Stomach (tissue), 9 donors: ENCODE data around the gene MX2. TPM values are rescaled to one million over a fixed set of nuclear protein-coding genes. Genes with fewer than 3 reads are reported as not detected.
"Not testable (repeated sequence)": the region's sequence is repeated elsewhere in the genome, so short reads cannot be mapped to it uniquely, and the experiment has no call there.

ENCODE experiments used
- DNase-seq, 2 donors: peaks; one replicate each; pipeline versions ENCODE4 v3.0.0 to v3.0.0-alpha.2; 2013 to 2019
- H3K27ac ChIP-seq, 5 donors: fragments of 200-600 bp in 4 of 5; sonication (generic) in 4 of 5; one replicate each; pipeline ENCODE4 v1.5.1; 2013 to 2019; ENCODE audit warnings: mild to moderate bottlenecking in 1 of 5, moderate library complexity in 1 of 5
- H3K27me3 ChIP-seq, 3 donors: fragments of 200-600 bp; sonication (generic); one replicate each; pipeline ENCODE4 v1.5.1; 2017 to 2019; ENCODE audit warnings: mixed run types in 1 of 3
- H3K36me3 ChIP-seq, 4 donors: fragments of 200-600 bp; sonication (generic); 1 replicate in 3 of 4; 2 replicates in 1 of 4; pipeline ENCODE4 v1.5.1; 2016 to 2019
- H3K4me1 ChIP-seq, 4 donors: fragments of 200-600 bp; sonication (generic); one replicate each; pipeline ENCODE4 v1.5.1; 2016 to 2019
- H3K4me3 ChIP-seq, 4 donors: fragments of 200-600 bp; sonication (generic) in 3 of 4; one replicate each; pipeline ENCODE4 v1.5.1; 2016 to 2019; ENCODE audit warnings: mild to moderate bottlenecking in 1 of 4
- H3K9me3 ChIP-seq, 4 donors: fragments of 200-600 bp; sonication (generic); one replicate each; pipeline ENCODE4 v1.5.1; 2016 to 2019
- EP300 ChIP-seq: sonication (generic); formaldehyde crosslinking; IDR thresholded peaks from one replicate; pipeline ENCODE4 v1.6.1; 2017; ENCODE audit warnings: antibody characterized with exemption
- POLR2A ChIP-seq, 4 donors: fragments of 450-650 bp; IDR thresholded peaks; one replicate each; pipeline ENCODE4 v1.6.1; 2016; ENCODE audit warnings: antibody characterized with exemption in 4 of 4, control low read depth in 2 of 4, mild to moderate bottlenecking in 1 of 4, moderate library complexity in 1 of 4
- POLR2AphosphoS5 ChIP-seq, 3 donors: sonication (generic); formaldehyde crosslinking; IDR thresholded peaks; one replicate each; pipeline ENCODE4 v1.6.1; 2016; ENCODE audit warnings: antibody characterized with exemption in 3 of 3
- WGBS, 5 donors: extraction: QIAGEN DNeasy Blood & Tissue Kit in 3 of 5; methylation state at CpG; one replicate each; pipeline versions ENCODE4 v1.1.5 to v1.1.7; 2013 to 2018; 5-methylcytosine and 5-hydroxymethylcytosine counted together
- intact Hi-C: fragments of 100-400 bp; cut with DNase I; formaldehyde crosslinking; loops from one replicate; pipeline ENCODE4 v1.15.1; 2023; ENCODE audit warnings: low total_unique reads
- polyA plus RNA-seq, 3 donors: library from polyadenylated mRNA; stranded (reverse); fragments of 200-250 nt; gene quantifications; one replicate each; pipeline ENCODE4 v1.2.3, GENCODE V29; 2013
- total RNA-seq, 5 donors: library from RNA; depleted of rRNA; stranded (reverse); fragments of >200 nt; gene quantifications; one replicate each; pipeline versions ENCODE4 v1.1.0 to v1.2.3, GENCODE V29; 2014 to 2016
- TF ChIP-seq, protein P1 (sequence below), 7 experiments: fragments of 450-650 bp in 4 of 7; fragments of 200-600 bp in 3 of 7; sonication (generic) in 3 of 7; IDR thresholded peaks; one replicate each; pipeline ENCODE4 v1.5.1; 2016 to 2019; ENCODE audit warnings: antibody characterized with exemption in 7 of 7, control low read depth in 2 of 7, mild to moderate bottlenecking in 1 of 7
- donor health status: healthy with polysubstance abuse.
- donor health status: Bipolar disorder and iron deficiency.
- donor health status: healthy.

MX2 gene
- total and polyA plus RNA-seq, 8 donors: 5.0 to 85.8 (median 18.0) TPM

DNA sequence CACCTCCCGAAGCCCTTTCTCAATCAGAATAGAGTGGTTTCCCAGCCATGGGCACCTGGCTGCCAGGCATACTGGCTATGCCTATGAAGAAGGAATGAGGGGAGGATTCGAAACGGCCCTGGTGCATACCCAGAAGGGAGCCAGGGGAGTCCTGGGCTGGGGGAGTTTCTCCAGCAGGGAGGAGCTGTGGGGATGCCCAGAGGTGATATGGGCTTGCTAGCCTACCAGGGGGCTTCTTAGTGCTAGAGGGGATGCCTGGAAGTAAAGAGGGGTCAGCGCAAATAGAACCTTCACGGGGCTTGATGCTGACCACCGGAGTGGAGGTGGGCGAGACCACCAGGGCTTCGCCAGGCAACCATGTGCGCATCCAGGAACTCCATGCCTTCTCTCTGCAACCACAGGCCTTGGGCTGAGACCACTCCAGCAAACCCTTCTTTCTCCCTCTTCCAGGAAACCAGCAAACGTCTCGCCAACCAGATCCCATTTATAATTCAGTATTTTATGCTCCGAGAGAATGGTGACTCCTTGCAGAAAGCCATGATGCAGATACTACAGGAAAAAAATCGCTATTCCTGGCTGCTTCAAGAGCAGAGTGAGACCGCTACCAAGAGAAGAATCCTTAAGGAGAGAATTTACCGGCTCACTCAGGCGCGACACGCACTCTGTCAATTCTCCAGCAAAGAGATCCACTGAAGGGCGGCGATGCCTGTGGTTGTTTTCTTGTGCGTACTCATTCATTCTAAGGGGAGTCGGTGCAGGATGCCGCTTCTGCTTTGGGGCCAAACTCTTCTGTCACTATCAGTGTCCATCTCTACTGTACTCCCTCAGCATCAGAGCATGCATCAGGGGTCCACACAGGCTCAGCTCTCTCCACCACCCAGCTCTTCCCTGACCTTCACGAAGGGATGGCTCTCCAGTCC is 46.0 kb downstream of the MX2 start:
- TF ChIP-seq POLR2AphosphoS5 (IDR thresholded peaks at IDR 0.05) (no peak), POLR2A (IDR thresholded peaks at IDR 0.05) (no peak), EP300 (no peak)
- TF ChIP-seq, protein P1, sequence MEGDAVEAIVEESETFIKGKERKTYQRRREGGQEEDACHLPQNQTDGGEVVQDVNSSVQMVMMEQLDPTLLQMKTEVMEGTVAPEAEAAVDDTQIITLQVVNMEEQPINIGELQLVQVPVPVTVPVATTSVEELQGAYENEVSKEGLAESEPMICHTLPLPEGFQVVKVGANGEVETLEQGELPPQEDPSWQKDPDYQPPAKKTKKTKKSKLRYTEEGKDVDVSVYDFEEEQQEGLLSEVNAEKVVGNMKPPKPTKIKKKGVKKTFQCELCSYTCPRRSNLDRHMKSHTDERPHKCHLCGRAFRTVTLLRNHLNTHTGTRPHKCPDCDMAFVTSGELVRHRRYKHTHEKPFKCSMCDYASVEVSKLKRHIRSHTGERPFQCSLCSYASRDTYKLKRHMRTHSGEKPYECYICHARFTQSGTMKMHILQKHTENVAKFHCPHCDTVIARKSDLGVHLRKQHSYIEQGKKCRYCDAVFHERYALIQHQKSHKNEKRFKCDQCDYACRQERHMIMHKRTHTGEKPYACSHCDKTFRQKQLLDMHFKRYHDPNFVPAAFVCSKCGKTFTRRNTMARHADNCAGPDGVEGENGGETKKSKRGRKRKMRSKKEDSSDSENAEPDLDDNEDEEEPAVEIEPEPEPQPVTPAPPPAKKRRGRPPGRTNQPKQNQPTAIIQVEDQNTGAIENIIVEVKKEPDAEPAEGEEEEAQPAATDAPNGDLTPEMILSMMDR (IDR thresholded peaks at IDR 0.05): no peak
- Histone ChIP-seq H3K27ac (no peak overlapping the region), H3K4me3 (no peak overlapping the region), H3K36me3 (peaks cover 0 to 69% (median 52%) of the 10 kb centered on the region in 4 donors), H3K9me3 (peaks cover 0 to 5% (median 0%) of the 10 kb centered on the region in 4 donors), H3K4me1 (peaks cover 0 to 8% (median 0%) of the 10 kb centered on the region in 4 donors), H3K27me3 (no peaks in the 10 kb centered on the region)
- intact Hi-C loops: no loop called here
- no peak for DNase-seq
- 93 to 96% (median 95%) methylated on average over 24 of the region's 24 CpGs for WGBS, 5 donors

DNA sequence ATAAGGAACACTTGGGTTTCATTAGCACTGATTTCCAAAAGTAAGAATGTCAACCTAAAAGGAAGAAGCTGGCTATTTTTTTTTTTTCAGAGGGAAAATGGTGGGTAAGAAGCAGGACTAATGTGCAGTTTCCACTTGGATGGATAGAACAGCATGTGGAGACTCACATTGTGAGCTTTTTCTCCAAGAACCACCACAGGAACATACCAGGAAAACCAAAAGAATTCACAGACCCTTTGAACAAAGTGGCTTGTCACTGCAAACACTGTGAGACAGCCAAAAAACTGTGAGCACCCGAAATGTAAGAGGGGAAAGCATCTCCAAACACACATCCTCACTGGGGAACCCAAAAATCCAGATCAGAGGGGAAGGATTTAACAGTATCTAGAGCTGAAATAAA is 48.5 kb downstream of the MX2 start:
- Histone ChIP-seq H3K9me3 (peaks cover 0 to 5% (median 0%) of the 10 kb centered on the region in 4 donors), H3K36me3 (peaks cover 0 to 45% (median 36%) of the 10 kb centered on the region in 4 donors), H3K27me3 (no peaks in the 10 kb centered on the region), H3K27ac (no peak overlapping the region), H3K4me1 (peaks cover 0 to 8% (median 0%) of the 10 kb centered on the region in 4 donors), H3K4me3 (no peak overlapping the region)
- 72 to 90% (median 87%) methylated on average over 1 of the region's 1 CpG for WGBS, 5 donors
- no peak for DNase-seq
- intact Hi-C loops: no loop called here
- TF ChIP-seq, protein P1 (IDR thresholded peaks at IDR 0.05): no peak
- TF ChIP-seq POLR2AphosphoS5 (IDR thresholded peaks at IDR 0.05) (no peak), POLR2A (IDR thresholded peaks at IDR 0.05) (no peak), EP300 (no peak)

DNA sequence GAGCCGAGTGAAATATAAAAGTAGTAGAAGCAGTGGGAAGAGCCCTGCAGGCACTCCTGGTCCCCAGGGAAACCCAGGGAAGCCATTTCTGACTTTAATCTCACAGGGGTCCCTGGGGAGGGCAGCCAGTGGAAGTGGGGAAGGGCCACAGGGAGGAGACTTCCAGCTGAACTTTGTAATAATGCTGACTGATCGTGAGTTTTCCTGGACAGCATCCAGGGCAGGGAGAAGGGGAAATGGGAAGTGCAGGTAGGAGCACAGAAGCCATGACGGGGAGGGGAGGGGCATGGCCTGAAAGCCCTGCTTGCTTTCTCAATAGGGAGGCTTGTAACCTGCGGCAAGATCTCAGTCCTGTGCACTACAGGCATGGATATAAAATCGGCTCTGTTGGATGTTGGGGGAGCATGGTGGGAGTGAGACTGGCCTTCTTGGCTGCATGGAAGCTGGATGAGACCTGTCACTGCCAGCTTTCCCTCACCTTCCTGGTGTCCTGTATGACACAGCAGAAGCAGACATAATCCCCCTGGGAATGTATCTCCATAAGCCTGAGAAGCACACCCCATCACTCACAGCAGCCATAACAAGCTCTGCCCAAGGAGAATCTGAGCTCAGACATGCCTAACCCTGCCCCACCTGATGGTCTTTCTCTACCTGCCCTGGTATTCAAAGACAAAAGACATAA is 49.1 kb downstream of the MX2 start:
- no peak overlapping the region for H3K4me3 ChIP-seq
- H3K36me3 ChIP-seq: peaks cover 0 to 43% (median 36%) of the 10 kb centered on the region in 4 donors
- H3K27me3 ChIP-seq: no peaks in the 10 kb centered on the region
- intact Hi-C loops: no loop called here
- H3K27ac ChIP-seq: no peak overlapping the region
- peaks cover 0 to 5% (median 0%) of the 10 kb centered on the region in 4 donors for H3K9me3 ChIP-seq
- H3K4me1 ChIP-seq: peaks cover 0 to 8% (median 0%) of the 10 kb centered on the region in 4 donors
- WGBS, 5 donors: 78 to 86% (median 80%) methylated on average over 3 to 5 of the region's 5 CpGs
- DNase-seq: no peak
- TF ChIP-seq POLR2AphosphoS5 (IDR thresholded peaks at IDR 0.05) (no peak), EP300 (no peak)
- TF ChIP-seq, protein P1 (IDR thresholded peaks at IDR 0.05): no peak

DNA sequence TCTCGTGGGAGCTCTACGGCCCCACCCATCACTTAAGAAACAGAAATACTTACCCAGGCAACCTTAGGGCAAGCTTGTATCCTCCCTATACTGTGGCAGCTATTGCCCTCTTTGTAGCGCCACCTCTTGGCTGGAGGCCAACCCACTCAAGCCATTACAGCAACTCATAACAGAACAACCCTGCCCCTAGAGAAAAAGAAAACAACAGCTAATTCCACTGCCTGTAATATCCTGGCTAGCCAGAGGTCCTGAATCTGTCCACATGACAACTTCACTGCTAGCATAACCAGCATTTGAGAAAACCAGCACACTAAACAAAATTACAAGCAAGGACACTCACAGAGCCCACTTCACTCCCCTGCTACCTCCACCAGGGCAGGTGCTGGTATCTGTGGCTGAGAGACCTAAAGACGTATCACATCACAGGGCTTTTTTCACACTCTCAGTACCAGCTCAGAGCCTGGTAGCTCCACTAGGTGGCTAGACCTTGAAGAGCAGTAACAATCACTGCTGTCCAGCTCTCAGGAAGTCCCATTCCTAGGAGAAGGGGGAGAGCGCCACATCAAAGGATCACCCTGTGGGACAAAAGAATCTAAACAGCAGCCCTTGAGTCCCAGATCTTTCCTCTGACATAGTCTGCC is 49.7 kb downstream of the MX2 start:
- WGBS, 5 donors: 50 to 59% (median 54%) methylated on average over 5 of the region's 5 CpGs
- TF ChIP-seq POLR2AphosphoS5 (IDR thresholded peaks at IDR 0.05): no peak
- no peak for TF ChIP-seq EP300
- TF ChIP-seq, protein P1 (IDR thresholded peaks at IDR 0.05): peak in 1 of 7 experiments; percentile 18
- no peak for TF ChIP-seq POLR2A (IDR thresholded peaks at IDR 0.05)
- no peaks in the 10 kb centered on the region for H3K27me3 ChIP-seq
- peak overlapping the region in 2 of 5 donors; percentile 12 to 16 for H3K27ac ChIP-seq
- peaks cover 0 to 5% (median 0%) of the 10 kb centered on the region in 4 donors for H3K9me3 ChIP-seq
- H3K36me3 ChIP-seq: peaks cover 0 to 37% (median 34%) of the 10 kb centered on the region in 4 donors
- no peak overlapping the region for H3K4me3 ChIP-seq
- H3K4me1 ChIP-seq: peaks cover 0 to 8% (median 0%) of the 10 kb centered on the region in 4 donors
- intact Hi-C loops: no loop called here
- peak; percentile 46 to 74 for DNase-seq

DNA sequence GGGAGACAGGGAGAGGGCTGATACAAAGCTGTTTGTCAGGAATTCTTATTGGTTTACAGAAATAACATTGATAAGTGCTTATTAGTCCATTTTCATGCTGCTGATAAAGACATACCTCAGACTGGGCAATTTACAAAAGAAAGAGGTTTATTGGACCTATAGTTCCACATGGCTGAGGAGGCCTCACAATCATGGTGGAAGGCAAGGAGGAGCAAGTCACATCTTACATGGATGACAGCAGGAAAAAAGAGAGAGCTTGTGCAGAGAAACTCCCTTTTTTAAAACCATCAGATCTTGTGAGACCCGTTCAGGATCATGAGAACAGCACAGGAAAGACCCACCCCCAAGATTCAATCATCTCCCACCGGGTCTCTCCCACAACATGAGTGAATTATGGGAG is 55.7 kb downstream of the MX2 start:
- H3K27ac ChIP-seq: peak overlapping the region in 1 of 5 donors; percentile 94
- WGBS, 5 donors: 84 to 94% (median 86%) methylated on average over 2 of the region's 2 CpGs
- peaks cover 0 to 28% (median 18%) of the 10 kb centered on the region in 4 donors for H3K4me1 ChIP-seq
- H3K9me3 ChIP-seq, intact Hi-C loops, H3K36me3 ChIP-seq, H3K27me3 ChIP-seq, DNase-seq, H3K4me3 ChIP-seq: not testable (repeated sequence)
